Fibroblast of skin of scalp (primary cell): ENCODE results near the gene CCDC106.

Experiments used
- DNase-seq: peaks from one replicate; pipeline ENCODE4 v3.0.0-alpha.2; 2013

The CCDC106 gene

GRCh38 chr19:55670280-55671053, 22.5 kb downstream of the CCDC106 start:
- no peak for DNase-seq

GRCh38 chr19:55671054-55671378, 23.0 kb downstream of the CCDC106 start:
- no peak for DNase-seq

GRCh38 chr19:55672418-55672817, 24.4 kb downstream of the CCDC106 start:
- DNase-seq, result peak; percentile 46

GRCh38 chr19:55673465-55673864, 25.5 kb downstream of the CCDC106 start:
- DNase-seq, result no peak

- no peak for DNase-seq
These were observed 25.9 kb downstream of the CCDC106 start for GRCh38 chr19:55673889-55674288.

GRCh38 chr19:55674459-55674840, 26.4 kb downstream of the CCDC106 start:
- DNase-seq, result no peak

- DNase-seq, result peak; percentile 97
These were observed 27.0 kb downstream of the CCDC106 start, which contains the start of gene EPN1 for GRCh38 chr19:55674841-55675660. Gene EPN1 (plus strand): TSS chr19:55675226. CDS start chr19:55678628, 3,402 bp downstream.

- no peak for DNase-seq
These were observed 27.8 kb downstream of the CCDC106 start for GRCh38 chr19:55675661-55676354.

GRCh38 chr19:55676383-55676782, 28.4 kb downstream of the CCDC106 start:
- no peak for DNase-seq

- no peak for DNase-seq
These were observed 29.0 kb downstream of the CCDC106 start for GRCh38 chr19:55676889-55677505.

- DNase-seq, result no peak
These were observed 29.6 kb downstream of the CCDC106 start for GRCh38 chr19:55677572-55678028.

GRCh38 chr19:55678121-55678671, 30.2 kb downstream of the CCDC106 start:
- no peak for DNase-seq

- DNase-seq, result no peak
These were observed 31.6 kb downstream of the CCDC106 start for GRCh38 chr19:55679343-55680257.

- DNase-seq, result no peak
These were observed 32.5 kb downstream of the CCDC106 start for GRCh38 chr19:55680339-55681130.

GRCh38 chr19:55681131-55682092, 33.4 kb downstream of the CCDC106 start:
- no peak for DNase-seq

- no peak for DNase-seq
These were observed 35.6 kb downstream of the CCDC106 start for GRCh38 chr19:55683449-55684261.

GRCh38 chr19:55684946-55685681, 37.1 kb downstream of the CCDC106 start:
- no peak for DNase-seq
